ENCODE measurements around the gene ZNF76.

GRCh38 chr6:35248300-35248699, 11.2 kb upstream of the ZNF76 start:
- TF ChIP-seq YY1 (IDR thresholded peaks at IDR 0.05; ENCODE audit: insufficient read depth, insufficient read length) (no peak), ZNF274 (IDR thresholded peaks at IDR 0.05; ENCODE audit: low read depth, low read length) (no peak), SUZ12 (IDR thresholded peaks at IDR 0.05; ENCODE audit: extremely low read depth, insufficient read depth, insufficient read length) (no peak)

Measured in NT2/D1 (cell line).